ENCODE data around the gene BEX4.
"Not testable (repeated sequence)": the region's sequence is repeated elsewhere in the genome, so short reads cannot be mapped to it uniquely, and the experiment has no call there.

Gene BEX4, protein sequence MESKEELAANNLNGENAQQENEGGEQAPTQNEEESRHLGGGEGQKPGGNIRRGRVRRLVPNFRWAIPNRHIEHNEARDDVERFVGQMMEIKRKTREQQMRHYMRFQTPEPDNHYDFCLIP

GRCh38 chrX:103214870-103215424 lies at the start of gene BEX4:
Gene BEX4 (plus strand): TSS chrX:103215108. CDS start chrX:103216154, 1,046 bp downstream.
- in situ Hi-C loops (cut with MboI; ENCODE audit: low sequenced_read_pairs): no loop called here

DNA sequence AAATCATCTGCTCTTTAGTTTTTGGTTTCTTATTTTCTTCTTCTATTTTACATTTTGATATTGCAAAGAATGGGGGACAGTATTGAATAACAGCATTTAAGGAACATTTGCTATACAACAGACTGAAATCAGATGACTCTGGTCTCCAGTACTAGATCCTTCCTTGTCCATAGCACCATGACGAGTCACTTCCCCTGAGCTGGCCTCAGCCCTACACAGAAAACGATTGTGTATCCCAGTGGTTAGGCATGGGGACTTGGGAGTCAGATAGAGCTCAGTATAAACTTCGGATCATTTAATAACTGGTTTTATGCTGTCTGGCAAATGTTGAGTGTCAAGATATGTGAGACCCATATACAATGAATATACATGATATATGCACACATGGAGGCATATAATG lies 44.7 kb upstream of the BEX4 start:
- in situ Hi-C loops (cut with MboI; ENCODE audit: low sequenced_read_pairs): loop anchor here (25.0 kb wide), 1 partner anchor 208 kb away; no protein-coding TSS in a partner anchor

DNA sequence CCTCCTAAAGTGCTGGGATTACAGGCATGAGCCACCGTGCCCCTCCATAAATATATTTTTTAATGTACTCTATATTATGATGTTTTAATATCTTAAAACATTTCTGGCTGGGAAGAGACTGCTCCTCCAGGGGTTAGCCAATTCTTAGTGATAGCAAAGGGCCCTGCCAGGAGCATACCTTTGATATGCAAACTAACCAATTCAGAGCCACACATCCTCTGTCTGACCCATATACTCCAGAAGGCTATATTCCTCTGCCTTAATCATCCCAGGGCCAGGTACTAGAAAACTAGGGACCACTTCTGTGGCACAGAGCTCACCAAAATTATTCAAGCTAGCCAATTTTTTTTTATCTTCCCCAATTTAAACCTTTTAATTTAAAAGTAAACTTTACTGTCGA lies 43.6 kb upstream of the BEX4 start:
- in situ Hi-C loops (cut with MboI; ENCODE audit: low sequenced_read_pairs): loop anchor here (25.0 kb wide), 1 partner anchor 209 kb away; no protein-coding TSS in a partner anchor

DNA sequence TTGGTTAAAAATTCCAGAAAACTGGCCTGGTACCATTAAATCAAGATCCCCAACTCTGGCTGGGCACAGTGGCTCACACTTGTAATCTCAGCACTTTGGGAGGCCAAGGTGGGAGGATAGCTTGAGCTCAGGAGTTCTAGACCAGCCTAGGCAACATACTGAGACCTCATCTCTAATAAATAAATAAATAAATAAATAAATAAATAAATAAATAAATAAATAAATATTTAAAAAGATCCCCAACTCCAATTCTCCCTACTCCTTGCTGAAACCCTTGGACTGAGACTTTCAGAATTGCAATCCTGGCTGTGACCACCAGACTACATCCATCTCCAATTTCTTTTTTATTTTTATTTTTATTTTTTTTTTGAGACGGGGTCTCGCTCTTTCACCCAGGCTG lies 39.7 kb upstream of the BEX4 start:
- in situ Hi-C loops (cut with MboI; ENCODE audit: low sequenced_read_pairs): not testable (repeated sequence)

DNA sequence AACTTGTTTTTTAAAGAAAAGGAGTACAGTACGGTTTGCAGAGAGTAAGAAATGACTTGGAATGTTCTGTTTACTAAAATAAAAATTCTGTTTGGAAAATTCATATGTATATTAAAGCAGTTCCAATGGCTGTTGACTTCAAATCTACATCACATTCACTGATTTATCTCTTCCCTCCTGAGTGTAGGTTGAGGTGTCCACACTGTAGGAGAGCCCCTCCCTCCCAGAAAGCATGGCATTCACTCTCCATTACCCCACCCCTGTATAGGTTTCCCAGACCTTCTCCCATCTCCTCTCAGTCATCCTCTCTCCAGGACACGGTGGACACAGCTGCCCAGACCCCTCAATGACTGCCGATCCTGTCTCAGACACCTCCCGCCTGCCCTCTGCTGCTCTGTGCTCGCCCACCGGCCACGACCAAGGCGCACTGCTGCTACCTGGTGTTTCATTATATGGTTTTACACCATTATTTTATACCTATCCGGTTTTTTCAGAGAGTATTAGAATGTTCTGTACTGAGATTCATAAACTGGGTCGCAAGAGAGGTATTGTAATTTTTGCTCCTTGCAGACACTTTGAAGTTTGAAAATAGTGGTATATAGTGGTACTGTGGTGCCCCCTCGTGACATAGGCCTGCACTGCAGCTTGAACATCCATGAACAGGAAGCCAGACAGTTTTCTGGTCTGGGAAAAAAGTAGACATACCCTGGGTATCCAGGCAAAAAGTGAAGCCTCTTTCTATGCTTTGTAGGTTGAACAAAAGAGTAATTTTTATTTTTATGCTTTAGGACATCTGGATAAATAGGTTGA lies 38.8 kb upstream of the BEX4 start:
- in situ Hi-C loops (cut with MboI; ENCODE audit: low sequenced_read_pairs): no loop called here

GRCh38 chrX:103177556-103177955 lies 37.4 kb upstream of the BEX4 start:
- in situ Hi-C loops (cut with MboI; ENCODE audit: low sequenced_read_pairs): no loop called here

- in situ Hi-C loops (cut with MboI; ENCODE audit: low sequenced_read_pairs): no loop called here
Measured at GRCh38 chrX:103183912-103184311, 31.0 kb upstream of the BEX4 start.

DNA sequence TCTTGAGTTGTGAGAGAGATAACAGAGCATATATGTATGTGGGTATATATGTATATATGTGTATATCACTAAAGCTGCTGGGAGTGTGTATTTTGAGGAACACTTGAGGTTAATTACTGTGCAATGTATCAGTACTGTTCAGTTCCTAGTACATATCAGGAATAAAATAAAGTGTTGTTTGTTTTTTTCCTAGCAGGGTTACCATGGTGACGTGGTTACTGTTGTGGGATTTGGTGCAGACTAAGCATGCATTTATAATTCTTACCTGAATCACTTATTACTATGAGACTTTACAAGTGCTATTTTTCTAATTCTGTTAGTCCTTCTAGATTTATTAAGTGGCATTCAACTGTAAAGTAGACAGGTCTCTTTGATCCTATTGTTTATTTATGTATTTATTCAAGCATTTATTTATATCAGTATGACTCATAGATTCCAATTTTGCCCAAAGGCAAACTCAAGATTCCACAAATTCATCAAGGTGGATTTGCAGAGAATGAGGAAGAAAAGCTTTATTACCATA lies 26.9 kb upstream of the BEX4 start:
- in situ Hi-C loops (cut with MboI; ENCODE audit: low sequenced_read_pairs): no loop called here

- in situ Hi-C loops (cut with MboI; ENCODE audit: low sequenced_read_pairs): no loop called here
Measured at GRCh38 chrX:103197721-103198306, 17.1 kb upstream of the BEX4 start.

GRCh38 chrX:103198668-103199067 lies 16.2 kb upstream of the BEX4 start:
- in situ Hi-C loops (cut with MboI; ENCODE audit: low sequenced_read_pairs): not testable (repeated sequence)

DNA sequence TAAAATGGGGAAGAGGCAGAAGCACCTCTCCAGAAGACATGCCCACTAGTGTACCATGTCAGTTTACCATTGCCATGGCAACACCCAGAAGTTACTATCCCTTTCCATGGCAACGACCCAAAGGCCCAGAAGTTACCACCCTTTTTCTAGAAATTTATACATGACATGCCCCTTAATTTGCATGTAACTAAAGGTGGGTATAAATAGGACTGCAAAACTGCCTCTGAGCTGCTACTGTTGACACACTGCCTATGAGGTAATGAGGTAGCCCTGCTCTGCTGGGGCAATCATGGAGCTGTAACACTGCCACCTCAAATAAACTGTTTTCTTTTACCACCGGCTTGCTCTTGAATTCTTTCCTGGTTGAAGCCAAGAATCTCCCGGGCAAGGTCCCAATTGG lies 13.9 kb upstream of the BEX4 start:
- in situ Hi-C loops (cut with MboI; ENCODE audit: low sequenced_read_pairs): no loop called here

- in situ Hi-C loops (cut with MboI; ENCODE audit: low sequenced_read_pairs): no loop called here
Measured at GRCh38 chrX:103210056-103210455, 4.9 kb upstream of the BEX4 start.

DNA sequence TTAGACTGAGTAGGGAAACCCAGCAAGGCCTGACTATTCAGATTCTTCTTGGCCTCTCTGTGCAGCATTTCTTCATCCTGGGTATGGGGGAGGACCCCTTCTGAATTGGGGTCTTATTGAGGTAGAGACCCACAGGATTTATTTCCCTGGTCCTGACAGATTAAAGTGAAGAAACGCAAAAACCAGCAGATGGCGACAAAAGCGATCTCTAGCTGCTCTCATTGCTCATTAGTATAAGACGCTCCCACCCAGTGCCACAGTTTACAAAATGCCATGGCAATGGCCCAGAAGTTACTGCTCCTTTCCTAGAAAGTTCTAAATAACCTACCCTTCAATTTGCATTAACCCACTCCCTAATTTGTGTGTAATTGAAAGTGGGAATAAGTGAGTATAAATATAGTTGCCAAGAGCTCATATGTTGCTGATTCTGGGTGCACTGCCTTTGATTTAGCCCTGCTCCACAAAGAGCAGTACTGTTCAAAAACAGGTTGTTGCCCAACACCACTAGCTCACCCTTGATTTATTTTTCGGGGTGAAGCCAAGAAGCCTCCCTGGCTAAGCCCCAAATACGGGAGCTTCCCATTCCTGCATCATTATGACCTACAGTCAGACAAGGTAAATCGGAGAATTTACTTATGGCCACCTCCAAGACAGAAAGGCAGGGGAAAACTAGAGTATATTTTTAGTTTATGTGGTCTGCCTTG lies 3.7 kb upstream of the BEX4 start:
- in situ Hi-C loops (cut with MboI; ENCODE audit: low sequenced_read_pairs): no loop called here

- in situ Hi-C loops (cut with MboI; ENCODE audit: low sequenced_read_pairs): no loop called here
Measured at GRCh38 chrX:103212749-103213457, 2.0 kb upstream of the BEX4 start.

DNA sequence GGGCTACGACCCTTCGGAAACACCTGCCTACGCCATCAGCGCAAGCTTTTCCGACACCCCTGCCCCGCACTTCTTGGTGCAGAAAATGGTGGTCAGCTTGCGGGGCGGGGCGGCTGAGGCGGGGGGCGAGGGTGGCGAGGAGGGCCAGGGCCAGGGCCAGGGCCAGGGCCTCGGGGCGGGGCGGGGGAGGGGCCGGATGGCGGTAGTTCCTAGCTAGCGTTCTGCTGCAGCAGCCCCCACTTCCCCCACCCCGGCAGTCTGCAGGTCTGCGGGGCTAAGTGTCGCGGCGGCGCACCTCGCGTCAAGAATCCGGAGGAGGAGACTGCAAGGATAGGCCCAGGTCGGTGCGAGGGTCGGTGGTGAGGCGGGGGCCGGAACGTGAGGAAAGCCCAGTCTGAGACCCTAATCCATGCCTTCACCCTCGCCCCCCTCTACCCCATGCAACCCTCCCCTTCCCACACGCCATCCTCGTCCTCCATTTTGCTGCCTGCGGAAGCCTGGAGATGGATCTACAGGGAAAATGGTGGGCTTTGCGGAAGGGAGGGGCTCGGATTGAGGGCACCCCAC lies 600 bp downstream of the BEX4 start:
- in situ Hi-C loops (cut with MboI; ENCODE audit: low sequenced_read_pairs): no loop called here

DNA sequence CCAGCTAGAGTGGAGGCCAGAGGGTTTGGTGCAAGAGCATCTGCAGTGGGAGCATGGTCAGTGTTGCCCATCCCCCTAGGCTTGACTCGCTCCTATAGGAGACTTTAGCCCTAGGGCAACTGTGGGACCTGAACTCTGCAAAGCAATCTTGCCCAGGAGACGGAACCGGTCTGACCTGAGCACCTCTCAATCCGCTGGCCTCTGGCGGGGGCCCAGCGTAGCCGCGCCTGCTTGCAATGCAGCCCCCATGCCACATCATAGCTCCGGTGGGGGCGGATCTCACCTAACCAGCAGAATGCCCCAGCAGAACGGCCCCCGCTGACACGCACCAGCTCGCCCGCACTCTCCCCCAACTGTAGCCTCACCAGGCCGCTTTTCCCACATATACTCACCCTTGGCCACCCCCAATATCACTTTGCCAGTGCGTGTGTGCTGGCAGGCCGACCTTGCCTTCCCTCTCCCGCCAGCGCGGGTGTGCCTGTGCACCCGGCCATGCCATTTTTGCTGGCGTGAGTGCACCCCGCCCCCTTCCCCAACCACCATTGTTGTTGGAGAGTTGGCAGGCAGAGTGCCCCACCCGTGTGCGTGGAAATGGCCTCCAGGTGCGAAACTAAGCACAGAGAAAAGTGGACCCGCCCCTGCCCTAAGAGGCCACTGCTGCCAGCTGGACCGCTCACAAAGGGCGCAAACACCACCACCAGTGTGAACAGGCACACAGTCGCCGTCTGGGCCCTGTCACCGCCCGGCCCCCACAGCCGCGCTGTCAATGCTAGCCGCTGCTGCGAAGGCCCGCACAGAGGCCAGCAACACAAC lies 5.8 kb downstream of the BEX4 start:
- in situ Hi-C loops (cut with MboI; ENCODE audit: low sequenced_read_pairs): no loop called here

DNA sequence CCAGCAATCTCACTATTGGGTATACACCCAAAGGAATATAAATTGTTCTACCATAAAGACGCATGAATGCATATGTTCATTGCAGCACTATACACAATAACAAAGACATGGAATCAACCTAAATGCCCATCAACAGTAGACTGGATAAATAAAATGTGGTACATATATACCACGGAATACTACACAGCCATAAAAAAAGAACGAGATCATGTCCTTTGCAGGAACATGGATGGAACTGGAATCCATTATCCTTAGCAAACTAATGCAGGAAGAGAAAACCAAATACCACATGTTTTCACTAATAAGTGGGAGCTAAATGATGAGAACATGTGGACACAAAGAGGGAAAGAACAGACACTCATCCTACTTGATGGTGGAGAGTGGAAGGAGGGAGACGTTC lies 11.0 kb downstream of the BEX4 start:
- in situ Hi-C loops (cut with MboI; ENCODE audit: low sequenced_read_pairs): not testable (repeated sequence)

DNA sequence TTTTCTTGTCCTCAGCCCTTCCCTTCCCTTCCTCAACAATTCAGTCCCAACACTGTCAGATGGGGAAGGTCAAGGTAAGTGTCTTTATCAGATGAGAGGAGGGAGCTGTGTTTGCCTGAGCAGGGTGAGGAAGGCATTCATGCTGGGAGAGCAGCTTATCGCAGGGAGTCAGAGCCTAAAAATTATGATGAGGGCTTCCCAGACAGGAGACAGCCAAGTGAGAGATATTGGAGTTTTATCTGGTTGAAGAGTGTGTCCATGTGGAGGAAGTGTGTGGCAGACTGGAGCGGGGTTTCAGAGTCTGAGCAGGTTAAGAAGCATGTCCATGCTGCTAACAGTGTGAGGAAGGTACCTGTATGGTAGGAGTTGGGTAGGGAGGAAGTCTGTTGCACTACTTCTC lies 18.4 kb downstream of the BEX4 start:
- in situ Hi-C loops (cut with MboI; ENCODE audit: low sequenced_read_pairs): no loop called here

DNA sequence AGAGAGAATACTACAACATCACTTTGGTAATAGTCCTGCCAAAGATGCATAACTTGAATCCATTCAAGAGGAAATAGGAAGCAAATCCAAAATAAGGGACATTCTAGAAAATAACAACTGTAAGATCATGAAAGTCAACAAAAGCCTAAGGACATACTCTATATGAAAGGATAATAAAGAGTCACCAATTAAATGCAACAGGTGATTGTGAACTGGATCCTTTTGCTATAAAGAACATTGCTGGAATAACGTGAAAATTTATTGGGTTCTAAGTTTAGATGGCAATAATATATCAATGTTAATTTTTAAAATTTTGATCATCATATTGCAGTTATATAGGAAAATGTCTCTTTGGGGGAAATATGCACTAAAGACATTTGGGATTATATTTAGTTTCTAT lies 20.0 kb downstream of the BEX4 start:
- in situ Hi-C loops (cut with MboI; ENCODE audit: low sequenced_read_pairs): no loop called here

All from HL-60/S4 treated with phorbol 12-myristate 13-acetate at 8.2 ng/mL for 4 days and 3 days (cell line).